HAP-1 (cell line): Measurements from ENCODE around the gene TXLNB.
"Not testable (repeated sequence)": the region's sequence is repeated elsewhere in the genome, so short reads cannot be mapped to it uniquely, and the experiment has no call there.

Source experiments
- DNase-seq, 2 experiments: peaks; one replicate each; pipeline ENCODE4 v3.0.0-alpha.2; 2016 to 2020; ENCODE audit warnings: low spot score in 2 of 2
- H3K27me3 ChIP-seq: fragments of 250-450 bp; sonication (Bioruptor Pico); 2 replicates; pipeline ENCODE4 v1.5.1; 2020; ENCODE audit warnings: low read depth, mild to moderate bottlenecking, moderate library complexity
- H3K36me3 ChIP-seq: fragments of 250-450 bp; sonication (Bioruptor Pico); replicated peaks from 2 replicates; pipeline ENCODE4 v1.5.1; 2020; ENCODE audit warnings: mild to moderate bottlenecking
- H3K4me1 ChIP-seq: fragments of 250-450 bp; sonication (Bioruptor Pico); 2 replicates; pipeline ENCODE4 v1.5.1; 2020; ENCODE audit warnings: mild to moderate bottlenecking
- H3K4me3 ChIP-seq: fragments of 250-450 bp; sonication (Bioruptor Pico); 2 replicates; pipeline ENCODE4 v1.5.1; 2020; ENCODE audit warnings: mild to moderate bottlenecking, moderate library complexity
- H3K9me3 ChIP-seq: fragments of 250-450 bp; sonication (Bioruptor Pico); 2 replicates; pipeline ENCODE4 v1.5.1; 2020; ENCODE audit warnings: mild to moderate bottlenecking, moderate library complexity
- in situ Hi-C: fragments of 300-500 bp; cut with MboI; formaldehyde crosslinking; loops from 3 replicates; pipeline ENCODE4 v1.14.3; 2020; ENCODE audit warnings: low sequenced_read_pairs, inconsistent platforms, mixed read lengths

TXLNB gene

DNA sequence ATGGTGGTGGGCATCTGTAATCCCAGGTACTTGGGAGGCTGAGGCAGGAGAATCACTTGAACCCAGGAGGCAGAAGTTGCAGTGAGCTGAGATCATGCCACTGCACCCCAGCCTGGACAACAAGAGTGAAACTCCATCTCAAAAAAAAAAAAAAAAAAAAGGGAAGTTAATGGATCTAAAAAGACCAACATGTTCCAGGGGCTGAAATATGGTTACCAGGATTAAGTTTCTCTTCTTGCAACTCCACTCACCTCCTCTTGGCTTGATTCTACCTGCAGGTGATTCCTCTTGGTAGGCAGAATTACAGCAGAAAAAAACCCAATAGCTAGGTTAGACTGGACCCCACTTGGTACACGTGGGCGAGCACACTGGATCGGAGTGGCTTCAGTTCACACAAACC, 63.4 kb downstream of the TXLNB start:
- not testable (repeated sequence) for DNase-seq

GRCh38 chr6:139219746-139220145, 72.1 kb downstream of the TXLNB start:
- no peak for DNase-seq
- H3K27me3 ChIP-seq: no peaks in the 10 kb centered on the region
- H3K4me3 ChIP-seq: no peak overlapping the region
- peaks cover 2% of the 10 kb centered on the region; the same call in 1 of the 2 replicates for H3K4me1 ChIP-seq
- in situ Hi-C loops: no loop called here
- no peaks in the 10 kb centered on the region for H3K9me3 ChIP-seq
- H3K36me3 ChIP-seq: no peaks in the 10 kb centered on the region

More for the DNA sequence above, 63.4 kb downstream of the TXLNB start:
- H3K4me1 ChIP-seq, H3K4me3 ChIP-seq, in situ Hi-C loops, H3K27me3 ChIP-seq, H3K9me3 ChIP-seq, H3K36me3 ChIP-seq: not testable (repeated sequence)

GRCh38 chr6:139219271-139219729, 72.5 kb downstream of the TXLNB start:
- Histone ChIP-seq H3K27me3 (no peaks in the 10 kb centered on the region), H3K9me3 (no peaks in the 10 kb centered on the region), H3K4me3 (no peak overlapping the region), H3K4me1 (peaks cover 2% of the 10 kb centered on the region; the same call in 1 of the 2 replicates), H3K36me3 (no peaks in the 10 kb centered on the region)
- peak; percentile 68 to 79 for DNase-seq
- in situ Hi-C loops: no loop called here

DNA sequence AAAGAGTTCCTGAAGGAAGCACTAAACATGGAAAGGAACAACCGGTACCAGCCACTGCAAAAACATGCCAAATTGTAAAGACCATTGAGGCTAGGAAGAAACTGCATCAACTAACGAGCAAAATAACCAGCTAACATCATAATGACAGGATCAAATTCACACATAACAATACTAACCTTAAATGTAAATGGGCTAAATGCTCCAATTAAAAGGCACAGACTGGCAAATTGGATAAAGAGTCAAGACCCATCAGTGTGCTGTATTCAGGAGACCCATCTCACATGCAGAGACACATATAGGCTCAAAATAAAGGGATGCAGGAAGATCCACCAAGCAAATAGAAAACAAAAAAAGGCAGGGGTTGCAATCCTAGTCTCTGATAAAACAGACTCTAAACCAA, 79.3 kb downstream of the TXLNB start:
- H3K27me3 ChIP-seq, in situ Hi-C loops, H3K4me3 ChIP-seq, H3K9me3 ChIP-seq, H3K4me1 ChIP-seq, DNase-seq, H3K36me3 ChIP-seq: not testable (repeated sequence)

GRCh38 chr6:139210766-139211165, 81.0 kb downstream of the TXLNB start:
- H3K4me1 ChIP-seq, H3K36me3 ChIP-seq, in situ Hi-C loops, H3K27me3 ChIP-seq, H3K9me3 ChIP-seq, DNase-seq, H3K4me3 ChIP-seq: not testable (repeated sequence)

DNA sequence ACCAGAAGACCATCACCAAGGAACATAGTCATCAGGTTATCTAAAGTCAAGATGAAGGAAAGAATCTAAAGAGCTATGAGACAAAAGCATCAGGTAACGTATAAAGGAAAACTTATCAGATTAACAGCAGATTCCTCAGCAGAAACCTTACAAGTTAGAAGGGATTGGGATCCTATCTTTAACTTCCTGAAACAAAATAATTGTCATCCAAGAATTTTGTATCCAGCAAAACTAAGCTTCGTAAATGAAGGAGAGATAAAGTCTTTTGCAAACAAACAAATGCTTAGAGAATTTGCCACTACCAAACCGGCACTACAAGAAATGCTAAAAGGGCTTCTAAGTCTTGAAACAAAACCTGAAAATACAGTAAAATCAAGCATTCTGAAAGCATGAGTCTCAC, 86.0 kb downstream of the TXLNB start:
- in situ Hi-C loops: no loop called here
- H3K4me3 ChIP-seq: no peak overlapping the region
- H3K36me3 ChIP-seq: no peaks in the 10 kb centered on the region
- H3K9me3 ChIP-seq: no peaks in the 10 kb centered on the region
- no peaks in the 10 kb centered on the region for H3K4me1 ChIP-seq
- DNase-seq: no peak
- H3K27me3 ChIP-seq: no peaks in the 10 kb centered on the region

DNA sequence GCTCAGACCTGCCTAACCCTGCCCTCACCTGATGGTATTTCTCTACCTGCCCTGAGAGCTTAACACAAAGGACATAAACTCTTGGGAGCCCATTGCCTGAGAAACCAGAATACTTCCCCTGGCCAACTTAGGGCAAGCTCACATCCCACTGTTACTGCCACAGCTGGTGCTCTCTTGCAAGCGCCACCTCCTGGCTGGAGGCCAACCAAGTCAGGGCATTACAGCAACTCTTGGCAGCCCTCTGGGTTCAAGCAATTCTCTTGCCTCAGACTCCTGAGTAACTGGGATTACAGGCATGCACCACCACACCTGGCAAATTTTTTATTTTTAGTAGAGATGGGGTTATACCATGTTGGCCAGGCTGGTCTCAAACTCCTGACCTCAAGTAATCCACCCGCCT, 86.8 kb downstream of the TXLNB start:
- in situ Hi-C loops: no loop called here

GRCh38 chr6:139201378-139201777, 90.4 kb downstream of the TXLNB start:
- in situ Hi-C loops: no loop called here
- Histone ChIP-seq H3K4me1 (no peaks in the 10 kb centered on the region), H3K4me3 (no peak overlapping the region)

More for the DNA sequence above, 86.8 kb downstream of the TXLNB start:
- Histone ChIP-seq H3K4me3 (no peak overlapping the region), H3K27me3 (no peaks in the 10 kb centered on the region), H3K9me3 (no peaks in the 10 kb centered on the region), H3K4me1 (no peaks in the 10 kb centered on the region), H3K36me3 (no peaks in the 10 kb centered on the region)
- peak in 1 of 2 experiments; percentile 8 for DNase-seq

GRCh38 chr6:139198529-139199288, 93.1 kb downstream of the TXLNB start:
- no peaks in the 10 kb centered on the region for H3K27me3 ChIP-seq
- H3K36me3 ChIP-seq: no peaks in the 10 kb centered on the region
- in situ Hi-C loops: no loop called here
- H3K4me3 ChIP-seq: no peak overlapping the region
- DNase-seq: no peak
- no peaks in the 10 kb centered on the region for H3K9me3 ChIP-seq
- H3K4me1 ChIP-seq: no peaks in the 10 kb centered on the region

More at GRCh38 chr6:139201378-139201777, 90.4 kb downstream of the TXLNB start:
- no peaks in the 10 kb centered on the region for H3K9me3 ChIP-seq
- no peaks in the 10 kb centered on the region for H3K36me3 ChIP-seq
- no peak for DNase-seq
- no peaks in the 10 kb centered on the region for H3K27me3 ChIP-seq

DNA sequence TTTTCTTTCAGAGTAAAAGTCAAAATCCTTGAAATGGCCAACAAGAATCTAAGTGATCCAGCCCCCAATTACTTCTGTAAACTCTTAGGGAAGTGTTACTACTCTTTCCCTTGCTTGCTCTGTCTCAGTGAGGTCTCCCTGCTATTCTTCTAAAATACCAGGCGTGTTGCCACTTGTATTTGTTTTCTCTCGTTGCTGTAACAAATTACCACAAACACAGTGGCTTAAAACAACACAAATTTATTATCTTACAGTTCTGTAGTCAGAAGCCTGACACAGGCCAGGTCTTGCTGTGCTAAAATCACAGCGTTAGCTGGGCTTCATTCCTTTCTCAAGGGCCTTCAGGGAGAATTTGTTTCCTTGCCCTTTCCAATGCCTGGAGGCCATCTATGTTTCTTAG, 97.1 kb downstream of the TXLNB start:
- Histone ChIP-seq H3K36me3 (no peaks in the 10 kb centered on the region), H3K4me1 (no peaks in the 10 kb centered on the region), H3K4me3 (no peak overlapping the region), H3K9me3 (no peaks in the 10 kb centered on the region), H3K27me3 (no peaks in the 10 kb centered on the region)
- in situ Hi-C loops: no loop called here
- no peak for DNase-seq
